ENCODE results near the gene TMEM161A.

Gene TMEM161A

DNA sequence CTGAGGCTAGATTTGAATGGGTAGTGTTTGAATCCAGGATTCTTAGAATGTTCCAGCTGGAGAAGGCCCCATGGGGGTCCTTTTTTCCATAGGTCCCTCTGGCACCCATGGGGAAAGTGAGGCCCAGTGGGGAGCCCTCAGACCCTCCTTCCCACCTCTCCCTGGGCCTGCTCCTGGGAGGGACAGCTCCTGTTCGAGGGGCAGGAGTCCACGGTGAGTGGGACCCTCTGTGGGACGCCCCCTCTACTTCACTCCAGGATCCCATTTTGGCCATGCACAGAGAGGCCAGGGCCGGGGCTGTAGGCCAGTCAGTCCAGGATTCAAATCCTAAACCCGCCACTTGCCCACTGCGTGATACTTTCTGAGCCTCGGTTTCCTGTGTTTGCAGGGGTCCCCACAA, 24.2 kb upstream of the TMEM161A start:
- no peak for DNase-seq (ENCODE audit: low read depth)
- no peak overlapping the region for H3K4me3 ChIP-seq (ENCODE audit: low read depth, low read length)
- TF ChIP-seq, protein P1, sequence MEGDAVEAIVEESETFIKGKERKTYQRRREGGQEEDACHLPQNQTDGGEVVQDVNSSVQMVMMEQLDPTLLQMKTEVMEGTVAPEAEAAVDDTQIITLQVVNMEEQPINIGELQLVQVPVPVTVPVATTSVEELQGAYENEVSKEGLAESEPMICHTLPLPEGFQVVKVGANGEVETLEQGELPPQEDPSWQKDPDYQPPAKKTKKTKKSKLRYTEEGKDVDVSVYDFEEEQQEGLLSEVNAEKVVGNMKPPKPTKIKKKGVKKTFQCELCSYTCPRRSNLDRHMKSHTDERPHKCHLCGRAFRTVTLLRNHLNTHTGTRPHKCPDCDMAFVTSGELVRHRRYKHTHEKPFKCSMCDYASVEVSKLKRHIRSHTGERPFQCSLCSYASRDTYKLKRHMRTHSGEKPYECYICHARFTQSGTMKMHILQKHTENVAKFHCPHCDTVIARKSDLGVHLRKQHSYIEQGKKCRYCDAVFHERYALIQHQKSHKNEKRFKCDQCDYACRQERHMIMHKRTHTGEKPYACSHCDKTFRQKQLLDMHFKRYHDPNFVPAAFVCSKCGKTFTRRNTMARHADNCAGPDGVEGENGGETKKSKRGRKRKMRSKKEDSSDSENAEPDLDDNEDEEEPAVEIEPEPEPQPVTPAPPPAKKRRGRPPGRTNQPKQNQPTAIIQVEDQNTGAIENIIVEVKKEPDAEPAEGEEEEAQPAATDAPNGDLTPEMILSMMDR (conservative IDR thresholded peaks at IDR 0.05; ENCODE audit: low read depth, low read length): no peak

DNA sequence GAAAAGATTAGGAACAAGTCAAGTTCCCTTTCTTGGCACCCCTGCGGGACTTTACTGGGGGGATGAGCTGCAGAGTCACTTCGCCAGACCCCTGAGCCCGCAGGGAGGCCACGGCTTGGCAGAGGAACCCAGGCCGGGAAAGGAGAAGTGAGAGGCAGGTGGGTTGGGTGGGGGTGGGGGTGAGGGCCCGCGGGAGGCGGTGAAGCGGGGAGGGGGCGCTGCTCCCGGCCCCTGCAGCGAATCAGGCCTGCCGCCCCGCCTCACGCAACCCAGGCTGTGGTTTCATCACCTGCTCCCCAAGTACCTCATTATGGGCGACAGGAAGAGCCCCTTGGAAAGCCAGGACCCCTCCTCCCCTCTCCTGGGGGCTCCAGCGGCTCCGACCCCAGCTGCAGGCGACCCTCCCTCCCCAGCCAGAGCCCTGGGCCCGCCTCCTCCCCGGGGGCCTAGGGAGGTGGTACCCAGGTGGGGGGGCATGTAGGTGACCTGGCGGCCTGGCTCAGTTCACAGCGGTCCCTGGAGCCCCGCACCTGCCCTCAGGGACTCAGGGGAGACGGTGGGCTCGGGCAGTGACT, 22.3 kb upstream of the TMEM161A start:
- H3K4me3 ChIP-seq (ENCODE audit: low read depth, low read length): no peak overlapping the region
- no peak for DNase-seq (ENCODE audit: low read depth)
- TF ChIP-seq, protein P1 (conservative IDR thresholded peaks at IDR 0.05; ENCODE audit: low read depth, low read length): no peak

DNA sequence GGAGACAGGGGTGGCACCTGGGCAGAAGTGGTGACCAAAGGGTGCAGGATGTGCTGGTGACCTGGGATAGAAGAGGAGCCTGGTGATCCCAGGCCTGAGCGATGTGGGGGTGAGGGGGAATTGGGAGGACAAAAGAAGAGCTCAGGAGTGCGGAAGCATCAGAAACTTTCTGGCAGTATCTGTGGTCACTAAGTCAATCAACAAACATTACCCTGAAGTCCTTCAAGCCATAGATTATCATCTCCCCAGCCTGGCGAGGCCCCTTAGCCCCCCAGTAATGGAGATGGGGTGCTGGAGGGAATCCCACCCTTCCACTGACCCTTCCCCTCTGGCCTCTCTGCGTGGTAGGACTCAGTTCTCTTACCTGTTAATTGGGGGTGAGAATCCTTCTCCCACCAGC, 21.3 kb upstream of the TMEM161A start:
- H3K4me3 ChIP-seq (ENCODE audit: low read depth, low read length): no peak overlapping the region
- TF ChIP-seq, protein P1 (conservative IDR thresholded peaks at IDR 0.05; ENCODE audit: low read depth, low read length): no peak
- DNase-seq (ENCODE audit: low read depth): no peak

DNA sequence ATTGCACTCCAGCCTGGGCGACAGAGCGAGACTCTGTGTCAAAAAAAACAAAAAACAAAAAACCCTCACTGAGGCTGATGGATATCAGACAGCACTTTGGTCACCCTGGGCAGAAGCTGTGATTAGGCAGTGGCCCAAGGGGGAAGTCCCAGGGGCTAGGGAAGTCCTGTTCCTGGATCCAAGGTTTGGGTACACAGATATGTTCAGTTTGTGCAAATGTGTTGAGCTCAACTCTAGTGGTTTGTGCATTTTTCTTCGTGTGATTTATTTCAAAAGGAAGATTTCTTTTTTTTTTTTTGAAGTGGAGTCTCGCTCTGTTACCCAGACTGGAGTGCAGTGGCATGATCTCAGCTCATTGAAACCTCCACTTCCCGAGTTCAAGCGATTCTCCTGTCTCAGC, 19.5 kb upstream of the TMEM161A start:
- TF ChIP-seq, protein P1 (conservative IDR thresholded peaks at IDR 0.05; ENCODE audit: low read depth, low read length): no peak
- no peak overlapping the region for H3K4me3 ChIP-seq (ENCODE audit: low read depth, low read length)
- no peak for DNase-seq (ENCODE audit: low read depth)

DNA sequence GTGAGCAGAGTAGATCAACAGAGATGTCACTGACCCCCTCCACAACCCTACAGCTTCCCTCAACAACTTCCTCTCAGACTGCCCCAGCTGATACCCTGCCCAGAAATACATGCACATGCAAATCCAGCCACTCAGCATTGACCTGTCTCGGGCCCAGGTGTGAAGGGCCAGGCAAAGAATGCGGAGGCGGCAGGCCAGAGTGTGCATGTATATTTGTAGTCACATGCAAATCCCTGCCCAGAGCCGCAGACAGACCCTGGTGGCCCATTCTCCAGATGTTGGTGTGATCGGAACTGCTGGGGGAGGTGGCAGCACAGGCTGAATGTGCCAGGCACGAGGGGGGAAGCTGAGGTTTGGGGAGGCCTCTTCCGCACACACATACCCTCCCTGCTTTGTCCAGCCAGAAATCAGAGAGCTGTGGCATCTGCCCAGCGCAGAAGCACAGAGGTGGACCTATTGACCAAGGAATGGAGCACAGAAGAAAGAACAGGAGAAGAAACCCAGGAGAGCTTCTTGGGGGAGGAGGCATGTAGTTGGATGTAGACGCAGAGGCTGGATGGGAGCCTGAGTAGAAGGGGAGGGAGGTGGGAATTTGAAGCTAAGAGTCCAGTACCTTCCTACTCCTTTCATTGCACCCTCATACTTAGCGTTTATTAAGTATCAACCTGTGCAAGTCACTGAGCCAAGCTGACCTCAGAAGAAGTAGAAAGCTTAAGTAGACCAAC, 17.4 kb upstream of the TMEM161A start:
- DNase-seq (ENCODE audit: low read depth): no peak
- TF ChIP-seq, protein P1 (conservative IDR thresholded peaks at IDR 0.05; ENCODE audit: low read depth, low read length): no peak
- no peak overlapping the region for H3K4me3 ChIP-seq (ENCODE audit: low read depth, low read length)

DNA sequence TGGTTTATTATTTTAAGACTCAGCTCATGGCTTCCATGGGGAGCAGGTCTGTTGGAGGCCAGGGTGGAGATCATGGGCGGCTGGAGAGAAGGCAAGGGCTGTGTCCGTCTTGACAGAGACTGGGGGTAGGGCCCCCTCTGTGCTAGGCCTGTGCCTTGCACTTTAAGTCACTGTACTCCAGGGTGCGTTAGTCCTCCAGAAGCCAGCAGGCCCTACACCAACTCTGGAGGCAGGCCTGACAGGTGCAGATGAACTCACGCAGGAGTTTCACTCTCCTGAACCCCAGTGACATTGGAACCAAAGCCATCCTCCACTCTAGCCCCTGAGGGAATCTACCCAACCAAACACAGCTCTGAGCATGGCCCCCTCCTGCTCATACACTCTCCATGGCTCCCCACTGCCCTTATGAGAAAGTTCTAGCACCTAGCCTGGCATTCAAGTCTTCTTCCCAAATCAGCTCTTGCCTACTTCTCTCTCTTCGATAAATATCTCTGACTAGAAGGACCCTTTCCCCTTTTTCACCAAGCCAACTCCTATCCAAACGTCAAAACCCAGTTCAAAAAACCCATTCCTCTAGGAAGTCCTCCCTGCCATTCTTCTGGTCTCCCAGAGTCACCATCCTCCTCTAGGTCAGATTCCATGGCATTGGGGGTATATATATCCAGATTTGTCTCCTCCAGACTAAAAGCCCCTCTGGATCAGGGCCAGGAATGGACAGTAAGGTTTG, 16.7 kb upstream of the TMEM161A start:
- DNase-seq (ENCODE audit: low read depth): no peak
- TF ChIP-seq, protein P1 (conservative IDR thresholded peaks at IDR 0.05; ENCODE audit: low read depth, low read length): no peak
- H3K4me3 ChIP-seq (ENCODE audit: low read depth, low read length): no peak overlapping the region
